GM13977 (cell line): ENCODE data around the gene DYNC1H1.

Source experiments
- DNase-seq: peaks from one replicate; pipeline ENCODE4 v3.0.0; 2012; ENCODE audit warnings: low spot score
- CTCF ChIP-seq: IDR thresholded peaks from 2 replicates; pipeline ENCODE4 v1.5.1; 2012; ENCODE audit warnings: mild to moderate bottlenecking, control low read depth; ENCODE audit not compliant: insufficient read depth; ENCODE audit errors: extremely low read depth, missing control alignments
- in situ Hi-C: fragments of 300-500 bp; cut with MboI; formaldehyde crosslinking; loops from one replicate; pipeline ENCODE4 v1.12.0; 2022; ENCODE audit warnings: low sequenced_read_pairs, low pct_unique_long_range_greater_than_20kb, mixed read lengths, inconsistent platforms; ENCODE audit not compliant: unreplicated experiment

DYNC1H1 gene

GRCh38 chr14:101957406-101958234 is 6.8 kb upstream of the DYNC1H1 start:
- no peak for TF ChIP-seq CTCF
- DNase-seq, result no peak
- in situ Hi-C loops, result loop anchor here (25.0 kb wide), 1 partner anchor 355 kb away; the partner anchor contains the start of genes MOK and ZNF839

- in situ Hi-C loops, result loop anchor here (25.0 kb wide), 1 partner anchor 354 kb away; the partner anchor contains the start of genes MOK and ZNF839
- TF ChIP-seq CTCF, result no peak
- DNase-seq, result no peak
These were observed 5.8 kb upstream of the DYNC1H1 start for GRCh38 chr14:101958418-101959180.

GRCh38 chr14:101959277-101959676 is 5.1 kb upstream of the DYNC1H1 start:
- no peak for DNase-seq
- TF ChIP-seq CTCF, result no peak
- in situ Hi-C loops, result loop anchor here (25.0 kb wide), 1 partner anchor 353 kb away; the partner anchor contains the start of genes MOK and ZNF839

- in situ Hi-C loops, result loop anchor here (10.0 to 25.0 kb wide), 2 partner anchors 135 to 352 kb away; partner anchors contain the start of genes MOK and ZNF839
- TF ChIP-seq CTCF, result peak; percentile 48
- DNase-seq, result no peak
These were observed 4.1 kb upstream of the DYNC1H1 start for GRCh38 chr14:101960225-101960624.

- in situ Hi-C loops, result loop anchor here (10.0 to 25.0 kb wide), 2 partner anchors 134 to 351 kb away; partner anchors contain the start of genes MOK and ZNF839
- peak; percentile 81 for DNase-seq
- peak; percentile 93 for TF ChIP-seq CTCF
These were observed 3.2 kb upstream of the DYNC1H1 start for GRCh38 chr14:101961011-101961721.
